ENCODE data around the gene NRXN3. TPM values are rescaled to one million over a fixed set of nuclear protein-coding genes. Genes with fewer than 3 reads are reported as not detected.
"Not testable (repeated sequence)": the region's sequence is repeated elsewhere in the genome, so short reads cannot be mapped to it uniquely, and the experiment has no call there.

The NRXN3 gene
- total RNA-seq, 1 donor from 2014 or later, result 2.5 TPM

- DNase-seq, result no peak
Observed at GRCh38 chr14:79749065-79749464, 1578.9 kb downstream of the NRXN3 start.

GRCh38 chr14:79758985-79759384 lies 1588.8 kb downstream of the NRXN3 start:
- no peak for DNase-seq

GRCh38 chr14:79764323-79764722 lies 1594.2 kb downstream of the NRXN3 start:
- DNase-seq, result no peak

GRCh38 chr14:79766511-79766910 lies 1596.3 kb downstream of the NRXN3 start:
- no peak for DNase-seq

- DNase-seq, result no peak
Observed at GRCh38 chr14:79767251-79767650, 1597.1 kb downstream of the NRXN3 start.

- not testable (repeated sequence) for DNase-seq
Observed at GRCh38 chr14:79767721-79768120, 1597.5 kb downstream of the NRXN3 start.

GRCh38 chr14:79781882-79782281 lies 1611.7 kb downstream of the NRXN3 start:
- no peak for DNase-seq

GRCh38 chr14:79783041-79783440 lies 1612.9 kb downstream of the NRXN3 start:
- DNase-seq, result no peak

- no peak for DNase-seq
Observed at GRCh38 chr14:79786522-79786921, 1616.3 kb downstream of the NRXN3 start.

GRCh38 chr14:79788346-79788745 lies 1618.2 kb downstream of the NRXN3 start:
- DNase-seq, result no peak

- no peak for DNase-seq
Observed at GRCh38 chr14:79791055-79791732, 1621.0 kb downstream of the NRXN3 start.

GRCh38 chr14:79802093-79802492 lies 1631.9 kb downstream of the NRXN3 start:
- DNase-seq, result no peak

GRCh38 chr14:79805636-79806035 lies 1635.5 kb downstream of the NRXN3 start:
- no peak for DNase-seq

- DNase-seq, result no peak
Observed at GRCh38 chr14:79809849-79810612, 1639.9 kb downstream of the NRXN3 start.

GRCh38 chr14:79820866-79821535 lies 1650.8 kb downstream of the NRXN3 start:
- DNase-seq, result no peak

- DNase-seq, result no peak
Observed at GRCh38 chr14:79822034-79822433, 1651.9 kb downstream of the NRXN3 start.

- DNase-seq, result peak; percentile 44
Observed at GRCh38 chr14:79825046-79825521, 1654.9 kb downstream of the NRXN3 start.

- no peak for DNase-seq
Observed at GRCh38 chr14:79826362-79826761, 1656.2 kb downstream of the NRXN3 start.

GRCh38 chr14:79829405-79830166 lies 1659.4 kb downstream of the NRXN3 start:
- no peak for DNase-seq

GRCh38 chr14:79831195-79831892 lies 1661.2 kb downstream of the NRXN3 start:
- DNase-seq, result peak; percentile 22

- DNase-seq, result no peak
Observed at GRCh38 chr14:79833781-79834180, 1663.6 kb downstream of the NRXN3 start.

- DNase-seq, result no peak
Observed at GRCh38 chr14:79834868-79835267, 1664.7 kb downstream of the NRXN3 start.
